Caco-2 (cell line): Measurements from ENCODE around the gene HSPH1. TPM values are rescaled to one million over a fixed set of nuclear protein-coding genes. Genes with fewer than 3 reads are reported as not detected.

ENCODE experiments used
- BruUV-seq: library from RNA; stranded (reverse); fragments of 400-500 nt; replicated peaks from 2 replicates; lab custom pipeline; 2021; lab: Mats Ljungman, UMichigan
- CTCF ChIA-PET: fragments of 300-600 bp; sonication (Branson Sonifier 250); formaldehyde crosslinking; loops from one replicate; lab custom pipeline; 2022; ENCODE audit warnings: antibody characterized with exemption; lab: Charles Lee
- POLR2A ChIA-PET: fragments of 300-600 bp; sonication (Branson Sonifier 250); formaldehyde crosslinking; loops from one replicate; lab custom pipeline; 2022; ENCODE audit warnings: antibody characterized with exemption; lab: Charles Lee
- DNase-seq, 2 experiments: peaks; one replicate each; pipeline versions ENCODE4 v3.0.0 to v3.0.0-alpha.2; 2020 to 2022
- H3K27me3 ChIP-seq: replicated peaks from 2 replicates; pipeline ENCODE4 v1.6.0; 2011; ENCODE audit warnings: low read length; ENCODE audit not compliant: control insufficient read depth, insufficient read depth
- H3K36me3 ChIP-seq: 2 replicates; pipeline ENCODE4 v1.5.1; 2011; ENCODE audit warnings: low read length; ENCODE audit not compliant: control insufficient read depth, insufficient read depth
- H3K4me1 ChIP-seq: fragments of 250-450 bp; sonication (Bioruptor Pico); 2 replicates; pipeline ENCODE4 v1.5.1; 2020; ENCODE audit warnings: mild to moderate bottlenecking
- H3K4me3 ChIP-seq: 2 replicates; pipeline ENCODE4 v1.5.1; 2011; ENCODE audit warnings: low read depth, mild to moderate bottlenecking, control low read depth, low read length
- H3K9me3 ChIP-seq: fragments of 250-450 bp; sonication (Bioruptor Pico); 2 replicates; pipeline ENCODE4 v1.5.1; 2020; ENCODE audit warnings: mild to moderate bottlenecking, moderate library complexity
- H3K27ac Mint-ChIP-seq: one replicate; pipeline ENCODE4 v1.8.0; 2022; ENCODE audit warnings: mixed read lengths; ENCODE audit not compliant: unreplicated experiment
- H3K27me3 Mint-ChIP-seq: one replicate; pipeline ENCODE4 v1.8.0; 2022; ENCODE audit warnings: mixed read lengths; ENCODE audit not compliant: insufficient read depth, unreplicated experiment
- H3K36me3 Mint-ChIP-seq: one replicate; pipeline ENCODE4 v1.8.0; 2022; ENCODE audit warnings: mild to moderate bottlenecking, mixed read lengths; ENCODE audit not compliant: insufficient read depth, unreplicated experiment
- H3K4me1 Mint-ChIP-seq: one replicate; pipeline ENCODE4 v1.8.0; 2022; ENCODE audit warnings: low read depth, mixed read lengths; ENCODE audit not compliant: unreplicated experiment
- H3K4me3 Mint-ChIP-seq: one replicate; pipeline ENCODE4 v1.8.0; 2022; ENCODE audit warnings: mild to moderate bottlenecking, moderate library complexity, mixed read lengths; ENCODE audit not compliant: unreplicated experiment
- H3K9me3 Mint-ChIP-seq: one replicate; pipeline ENCODE4 v1.8.0; 2022; ENCODE audit warnings: mixed read lengths; ENCODE audit not compliant: unreplicated experiment
- intact Hi-C: fragments of 100-400 bp; cut with micrococcal nuclease; formaldehyde crosslinking; loops from one replicate; pipeline ENCODE4 v1.10.0; 2022; ENCODE audit not compliant: unreplicated experiment
- total RNA-seq: library from RNA; stranded (reverse); gene quantifications from 2 replicates; pipeline ENCODE4 v1.2.3, GENCODE V29; 2022
- TF ChIP-seq, protein P1 (sequence below), 2 experiments: fragments of 200-600 bp in 1 of 2; IDR thresholded peaks; 1 replicate in 1 of 2; 2 replicates in 1 of 2; pipeline versions ENCODE4 v1.5.1 to v1.8.0; 2011 to 2022; ENCODE audit warnings: antibody characterized with exemption in 1 of 2, control low read depth in 1 of 2, inconsistent platforms in 1 of 2, low read depth in 1 of 2, low read length in 1 of 2, mild to moderate bottlenecking in 1 of 2, moderate library complexity in 1 of 2; ENCODE audit not compliant: insufficient read depth in 1 of 2, severe bottlenecking in 1 of 2, unreplicated experiment in 1 of 2

HSPH1 gene
- total RNA-seq, 1 experiment from 2014 or later, result 141 TPM

- no peaks in the 10 kb centered on the region for H3K9me3 ChIP-seq
- H3K27me3 Mint-ChIP-seq, result no peaks in the 10 kb centered on the region
- TF ChIP-seq, protein P1, sequence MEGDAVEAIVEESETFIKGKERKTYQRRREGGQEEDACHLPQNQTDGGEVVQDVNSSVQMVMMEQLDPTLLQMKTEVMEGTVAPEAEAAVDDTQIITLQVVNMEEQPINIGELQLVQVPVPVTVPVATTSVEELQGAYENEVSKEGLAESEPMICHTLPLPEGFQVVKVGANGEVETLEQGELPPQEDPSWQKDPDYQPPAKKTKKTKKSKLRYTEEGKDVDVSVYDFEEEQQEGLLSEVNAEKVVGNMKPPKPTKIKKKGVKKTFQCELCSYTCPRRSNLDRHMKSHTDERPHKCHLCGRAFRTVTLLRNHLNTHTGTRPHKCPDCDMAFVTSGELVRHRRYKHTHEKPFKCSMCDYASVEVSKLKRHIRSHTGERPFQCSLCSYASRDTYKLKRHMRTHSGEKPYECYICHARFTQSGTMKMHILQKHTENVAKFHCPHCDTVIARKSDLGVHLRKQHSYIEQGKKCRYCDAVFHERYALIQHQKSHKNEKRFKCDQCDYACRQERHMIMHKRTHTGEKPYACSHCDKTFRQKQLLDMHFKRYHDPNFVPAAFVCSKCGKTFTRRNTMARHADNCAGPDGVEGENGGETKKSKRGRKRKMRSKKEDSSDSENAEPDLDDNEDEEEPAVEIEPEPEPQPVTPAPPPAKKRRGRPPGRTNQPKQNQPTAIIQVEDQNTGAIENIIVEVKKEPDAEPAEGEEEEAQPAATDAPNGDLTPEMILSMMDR (IDR thresholded peaks at IDR 0.05; ENCODE audit: insufficient read depth in 1 of 2, low read depth in 1 of 2, low read length in 1 of 2, severe bottlenecking in 1 of 2, unreplicated experiment in 1 of 2), result no peak
- peak overlapping the region; percentile 90 for H3K27ac Mint-ChIP-seq
- H3K9me3 Mint-ChIP-seq, result peaks cover 15% of the 10 kb centered on the region
- H3K4me1 ChIP-seq, result peaks cover 29% of the 10 kb centered on the region
- no peak for DNase-seq
- no peak overlapping the region for H3K4me3 ChIP-seq
- CTCF ChIA-PET, result no interaction called here
- intact Hi-C loops, result loop anchor here (1.0 to 10.0 kb wide), 3 partner anchors 10 to 253 kb away; partner anchors contain the start of gene B3GLCT
- POLR2A ChIA-PET, result no interaction called here
- no TSS peak for BruUV-seq
- H3K27me3 ChIP-seq, result no peaks in the 10 kb centered on the region
- peaks cover under 1% of the 10 kb centered on the region for H3K36me3 Mint-ChIP-seq
- H3K4me1 Mint-ChIP-seq, result peaks cover 27% of the 10 kb centered on the region
- no peak overlapping the region for H3K4me3 Mint-ChIP-seq
- H3K36me3 ChIP-seq, result no peaks in the 10 kb centered on the region
Observed at GRCh38 chr13:31172001-31172400, 10.3 kb upstream of the HSPH1 start.

GRCh38 chr13:31168736-31169135 is 7.0 kb upstream of the HSPH1 start:
- CTCF ChIA-PET, result no interaction called here
- BruUV-seq, result no TSS peak
- no peaks in the 10 kb centered on the region for H3K36me3 Mint-ChIP-seq
- DNase-seq, result no peak
- Histone ChIP-seq H3K4me1 (peaks cover 30% of the 10 kb centered on the region), H3K9me3 (no peaks in the 10 kb centered on the region), H3K4me3 (no peak overlapping the region), H3K27me3 (no peaks in the 10 kb centered on the region), H3K36me3 (no peaks in the 10 kb centered on the region)
- no peak overlapping the region for H3K4me3 Mint-ChIP-seq
- no peaks in the 10 kb centered on the region for H3K27me3 Mint-ChIP-seq
- H3K4me1 Mint-ChIP-seq, result peaks cover 27% of the 10 kb centered on the region
- POLR2A ChIA-PET, result no interaction called here
- TF ChIP-seq, protein P1 (IDR thresholded peaks at IDR 0.05; ENCODE audit: insufficient read depth in 1 of 2, low read depth in 1 of 2, low read length in 1 of 2, severe bottlenecking in 1 of 2, unreplicated experiment in 1 of 2), result no peak
- peaks cover 15% of the 10 kb centered on the region for H3K9me3 Mint-ChIP-seq
- no peak overlapping the region for H3K27ac Mint-ChIP-seq
- intact Hi-C loops, result no loop called here

DNA sequence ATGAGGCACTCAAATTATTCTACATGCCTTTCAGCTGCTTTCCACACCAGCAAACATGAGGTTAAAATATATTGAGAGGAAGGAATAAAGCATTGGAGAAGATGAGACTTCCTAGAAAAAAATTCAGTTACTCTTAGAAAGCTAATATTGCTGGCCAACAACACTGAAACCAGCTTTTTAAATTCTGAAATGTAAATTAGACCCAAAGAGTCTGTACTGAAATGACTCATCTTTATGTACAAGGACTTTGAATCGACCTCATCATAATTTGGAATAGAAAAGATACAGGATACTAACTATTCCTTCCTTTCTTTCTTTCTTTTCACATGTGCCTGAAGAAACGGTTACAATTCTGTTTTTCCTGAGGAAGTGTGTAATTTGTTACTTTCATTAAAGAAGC is 6.5 kb upstream of the HSPH1 start:
- intact Hi-C loops, result no loop called here
- H3K27ac Mint-ChIP-seq, result no peak overlapping the region
- H3K9me3 Mint-ChIP-seq, result peaks cover 15% of the 10 kb centered on the region
- DNase-seq, result no peak
- Histone ChIP-seq H3K4me1 (peaks cover 25% of the 10 kb centered on the region), H3K4me3 (no peak overlapping the region), H3K9me3 (no peaks in the 10 kb centered on the region), H3K36me3 (no peaks in the 10 kb centered on the region), H3K27me3 (no peaks in the 10 kb centered on the region)
- TF ChIP-seq, protein P1 (IDR thresholded peaks at IDR 0.05; ENCODE audit: insufficient read depth in 1 of 2, low read depth in 1 of 2, low read length in 1 of 2, severe bottlenecking in 1 of 2, unreplicated experiment in 1 of 2), result no peak
- ChIA-PET CTCF (no interaction called here), POLR2A (no interaction called here)
- H3K36me3 Mint-ChIP-seq, result no peaks in the 10 kb centered on the region
- no peak overlapping the region for H3K4me3 Mint-ChIP-seq
- no TSS peak for BruUV-seq
- peaks cover 23% of the 10 kb centered on the region for H3K4me1 Mint-ChIP-seq
- no peaks in the 10 kb centered on the region for H3K27me3 Mint-ChIP-seq
